BLaER1 (cell line): Measurements from ENCODE around the gene ZNF217.
"Not testable (repeated sequence)": the region's sequence is repeated elsewhere in the genome, so short reads cannot be mapped to it uniquely, and the experiment has no call there.

Experiments
- H3K27ac ChIP-seq: shearing (Covaris generic); formaldehyde crosslinking; 2 replicates; pipeline ENCODE4 v1.8.1; 2022
- H3K27me3 ChIP-seq: shearing (Covaris generic); formaldehyde crosslinking; 2 replicates; pipeline ENCODE4 v1.8.1; 2022
- H3K36me3 ChIP-seq: shearing (Covaris generic); formaldehyde crosslinking; 2 replicates; pipeline ENCODE4 v1.8.1; 2022
- H3K4me1 ChIP-seq: shearing (Covaris generic); formaldehyde crosslinking; 2 replicates; pipeline ENCODE4 v1.8.1; 2022
- H3K4me2 ChIP-seq: shearing (Covaris generic); formaldehyde crosslinking; 2 replicates; pipeline ENCODE4 v1.8.1; 2022
- H3K4me3 ChIP-seq: shearing (Covaris generic); formaldehyde crosslinking; 2 replicates; pipeline ENCODE4 v1.8.1; 2022
- H3K9ac ChIP-seq: shearing (Covaris generic); formaldehyde crosslinking; 2 replicates; pipeline ENCODE4 v1.8.1; 2022
- H3K9me3 ChIP-seq: shearing (Covaris generic); formaldehyde crosslinking; 2 replicates; pipeline ENCODE4 v1.8.1; 2022
- H4K20me1 ChIP-seq: shearing (Covaris generic); formaldehyde crosslinking; 2 replicates; pipeline ENCODE4 v1.8.1; 2022
- Cebpa-rat ChIP-seq: shearing (Covaris generic); IDR thresholded peaks from 2 replicates; pipeline ENCODE4 v1.8.1; 2022

The ZNF217 gene

GRCh38 chr20:53590122-53590521, 3.5 kb downstream of the ZNF217 start:
- H3K4me1 ChIP-seq, result peaks cover 24% of the 10 kb centered on the region

DNA sequence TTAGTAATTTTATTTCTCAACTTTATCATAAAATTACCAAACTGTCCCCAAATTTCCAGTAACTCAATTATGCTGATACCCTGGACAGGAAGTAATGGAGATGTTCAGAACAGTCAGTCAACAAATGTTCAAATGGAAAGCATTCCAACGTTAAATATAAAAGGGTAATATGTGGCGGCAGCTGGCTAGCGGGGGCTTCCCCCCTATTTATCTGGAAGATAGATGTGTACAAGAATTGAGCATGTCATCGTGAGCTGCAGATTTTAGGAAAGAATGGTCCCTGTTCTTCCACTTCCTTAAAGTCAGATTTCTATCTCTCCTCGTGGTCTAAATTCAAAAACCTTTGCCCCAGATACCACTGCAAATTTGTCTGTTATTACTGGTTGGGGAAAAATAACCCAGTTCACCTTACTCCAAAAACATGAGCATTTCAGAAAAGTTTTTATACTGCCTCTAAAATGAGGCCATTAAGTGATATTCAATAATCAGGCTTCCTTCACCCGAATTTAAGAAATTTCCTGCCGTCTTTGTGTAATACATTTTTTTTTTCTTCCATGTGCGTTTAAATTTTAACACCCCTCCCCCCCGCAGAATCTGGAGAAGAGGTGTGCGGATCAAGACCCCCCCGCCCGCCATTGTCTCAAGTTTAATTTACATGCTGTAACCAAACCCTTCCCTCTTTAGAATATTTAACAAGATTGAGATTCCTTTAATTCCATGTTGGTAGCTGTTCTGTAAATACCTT, 4.1 kb downstream of the ZNF217 start:
- H3K4me3 ChIP-seq, result peak overlapping the region; percentile 96
- not testable (repeated sequence) for H3K36me3 ChIP-seq
- H3K27ac ChIP-seq, result peak overlapping the region; percentile 98

More at GRCh38 chr20:53590122-53590521, 3.5 kb downstream of the ZNF217 start:
- Histone ChIP-seq H3K27ac (peak overlapping the region; percentile 98), H3K9ac (peak overlapping the region; percentile 98), H3K4me3 (peak overlapping the region; percentile 96), H3K4me2 (peak overlapping the region; percentile 94)
- not testable (repeated sequence) for H4K20me1 ChIP-seq, H3K36me3 ChIP-seq, H3K27me3 ChIP-seq, H3K9me3 ChIP-seq

GRCh38 chr20:53587157-53587703, 6.4 kb downstream of the ZNF217 start:
- not testable (repeated sequence) for H4K20me1 ChIP-seq, H3K9me3 ChIP-seq, H3K27me3 ChIP-seq, H3K36me3 ChIP-seq
- 0 out of 2 replicates have a peak overlapping the region, but pooled peaks have one; percentile 77 for H3K9ac ChIP-seq
- H3K4me2 ChIP-seq, result peak overlapping the region; percentile 93
- peaks cover 44% of the 10 kb centered on the region for H3K4me1 ChIP-seq
- peak overlapping the region; percentile 92 for H3K27ac ChIP-seq
- 0 out of 2 replicates have a peak overlapping the region, but pooled peaks have one; percentile 11 for H3K4me3 ChIP-seq

More for the DNA sequence above, 4.1 kb downstream of the ZNF217 start:
- H3K27me3 ChIP-seq, H4K20me1 ChIP-seq, H3K9me3 ChIP-seq: not testable (repeated sequence)
- Histone ChIP-seq H3K4me2 (peak overlapping the region; percentile 94), H3K4me1 (peaks cover 29% of the 10 kb centered on the region), H3K9ac (peak overlapping the region; percentile 98)

DNA sequence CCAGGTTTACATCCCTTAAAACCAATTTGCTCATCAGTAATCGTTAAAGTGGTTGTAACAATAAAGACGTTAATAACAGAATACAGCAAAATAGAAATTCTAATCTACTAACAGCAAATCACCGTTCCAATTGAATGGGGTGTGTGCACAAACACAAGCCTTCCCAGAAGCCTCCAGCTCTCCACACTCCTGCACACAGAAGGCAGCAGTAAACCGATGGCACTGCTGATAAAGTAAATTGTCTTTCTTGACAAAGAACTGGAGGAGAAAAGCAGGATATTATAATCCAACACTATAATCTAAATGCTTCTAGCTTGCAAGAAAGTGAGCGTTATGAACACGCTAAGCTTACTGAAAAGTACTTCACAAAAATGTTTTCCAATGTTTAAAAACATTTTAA, 7.0 kb downstream of the ZNF217 start:
- Histone ChIP-seq H4K20me1 (peaks cover 5% of the 10 kb centered on the region), H3K27ac (peak overlapping the region; percentile 92), H3K27me3 (no peaks in the 10 kb centered on the region), H3K4me1 (peaks cover 48% of the 10 kb centered on the region), H3K4me3 (peak overlapping the region; percentile 11; the same call in 1 of the 2 replicates), H3K9me3 (no peaks in the 10 kb centered on the region), H3K4me2 (peak overlapping the region; percentile 93), H3K36me3 (peaks cover 13% of the 10 kb centered on the region), H3K9ac (peak overlapping the region; percentile 77)
- no peak for TF ChIP-seq Cebpa-rat

GRCh38 chr20:53585910-53586309, 7.7 kb downstream of the ZNF217 start:
- Histone ChIP-seq H3K4me1 (peaks cover 55% of the 10 kb centered on the region), H3K4me3 (peak overlapping the region; percentile 18; the same call in 1 of the 2 replicates), H4K20me1 (peaks cover 12% of the 10 kb centered on the region), H3K36me3 (peaks cover 20% of the 10 kb centered on the region), H3K27ac (peak overlapping the region; percentile 92), H3K9ac (peak overlapping the region; percentile 77), H3K4me2 (peak overlapping the region; percentile 93)
- not testable (repeated sequence) for H3K9me3 ChIP-seq, H3K27me3 ChIP-seq

DNA sequence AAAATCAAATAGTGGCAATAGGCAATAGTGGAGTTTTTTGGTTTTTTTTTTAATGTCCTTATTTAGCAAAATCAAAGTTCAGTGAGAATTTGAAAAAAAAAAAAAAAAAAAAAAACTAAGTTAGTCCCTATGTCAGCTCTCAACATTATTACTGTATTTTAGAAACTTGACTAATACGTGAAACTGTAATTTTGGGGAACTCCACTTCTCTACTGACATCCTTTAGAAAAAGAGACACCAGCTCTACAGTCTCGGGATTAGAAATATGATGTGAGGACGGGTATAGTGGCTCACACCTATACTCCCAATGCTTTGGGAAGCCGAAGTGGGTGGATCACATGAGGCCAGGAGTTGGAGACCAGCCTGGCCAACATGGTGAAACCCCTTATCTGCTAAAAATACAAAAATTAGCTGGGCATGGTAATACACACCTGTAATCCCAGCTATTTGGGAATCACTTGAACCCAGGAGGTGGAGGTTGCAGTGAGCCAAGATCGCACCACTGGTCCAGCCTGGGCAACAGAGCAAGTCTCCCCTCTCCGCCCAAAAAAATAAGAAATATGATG, 8.6 kb downstream of the ZNF217 start:
- peaks cover 20% of the 10 kb centered on the region for H4K20me1 ChIP-seq
- H3K9ac ChIP-seq, result peak overlapping the region; percentile 94
- H3K27ac ChIP-seq, result peak overlapping the region; percentile 92
- H3K9me3 ChIP-seq, H3K4me3 ChIP-seq, H3K27me3 ChIP-seq: not testable (repeated sequence)
- peak overlapping the region; percentile 93 for H3K4me2 ChIP-seq
- H3K4me1 ChIP-seq, result peaks cover 61% of the 10 kb centered on the region
- H3K36me3 ChIP-seq, result peaks cover 29% of the 10 kb centered on the region

DNA sequence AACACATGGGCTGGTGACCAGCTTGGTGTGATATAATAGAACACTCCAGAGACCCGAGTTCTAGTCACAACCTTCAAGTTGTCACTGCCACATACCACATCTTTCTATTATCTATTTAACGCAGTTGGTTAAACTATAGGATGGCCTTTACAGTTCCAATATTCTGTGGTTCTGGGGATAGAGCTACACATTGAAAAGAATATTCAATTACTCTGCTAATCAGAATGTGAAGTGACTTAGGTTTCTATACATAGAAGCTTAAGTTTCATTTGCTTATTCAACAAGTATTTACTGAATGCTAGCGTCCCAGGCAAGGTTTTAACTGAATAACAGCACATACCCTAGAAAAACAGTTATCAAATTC, 9.1 kb downstream of the ZNF217 start:
- Histone ChIP-seq H3K36me3 (peaks cover 34% of the 10 kb centered on the region), H3K9ac (peak overlapping the region; percentile 94; the same call in 1 of the 2 replicates), H3K4me1 (peaks cover 61% of the 10 kb centered on the region), H3K4me2 (peak overlapping the region; percentile 93), H3K27ac (peak overlapping the region; percentile 92), H4K20me1 (peaks cover 26% of the 10 kb centered on the region)
- H3K27me3 ChIP-seq, H3K9me3 ChIP-seq, H3K4me3 ChIP-seq: not testable (repeated sequence)

DNA sequence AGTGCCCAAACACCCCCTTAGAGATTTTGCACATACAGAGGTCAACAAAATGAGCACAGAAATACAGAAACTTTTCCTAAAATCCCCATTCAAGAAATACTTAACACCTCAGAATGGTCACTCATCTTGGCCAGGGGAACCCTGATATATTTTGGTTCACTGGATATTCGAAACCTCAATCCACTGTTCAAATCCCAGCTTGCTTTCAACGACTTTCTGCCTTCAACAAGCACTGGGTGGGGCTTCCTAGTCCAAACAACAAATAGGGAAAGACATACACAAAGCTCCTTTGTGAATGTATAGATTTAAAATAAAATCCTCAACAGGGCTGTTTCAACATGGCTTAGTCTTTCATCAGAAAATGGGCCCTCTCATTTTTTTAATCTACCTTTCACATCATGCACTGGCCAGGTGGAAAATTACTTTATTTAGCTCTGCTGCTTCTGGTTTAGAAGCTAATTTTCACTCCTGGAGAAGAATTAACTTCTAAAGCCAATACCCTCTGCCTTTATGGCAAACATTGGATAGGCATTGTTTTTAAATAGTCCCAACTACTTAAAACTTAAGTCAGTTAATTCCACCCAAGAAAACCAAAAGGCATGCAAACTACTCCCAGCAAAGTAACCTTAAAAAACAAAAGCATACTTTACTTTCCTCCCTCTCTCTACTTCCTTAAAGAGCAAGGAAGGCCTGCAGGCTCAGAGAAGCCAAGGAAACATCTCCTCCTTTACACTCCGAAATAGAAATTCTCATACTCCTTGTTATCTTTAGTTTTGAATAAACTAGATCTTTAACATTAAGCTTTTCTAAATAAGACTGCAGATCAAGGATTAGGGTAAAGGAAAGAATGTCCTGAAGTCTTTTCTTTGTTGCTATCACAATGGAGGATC, 9.7 kb downstream of the ZNF217 start:
- peaks cover 36% of the 10 kb centered on the region for H3K36me3 ChIP-seq
- H4K20me1 ChIP-seq, result peaks cover 32% of the 10 kb centered on the region
- peak overlapping the region; percentile 92 for H3K27ac ChIP-seq
- not testable (repeated sequence) for H3K27me3 ChIP-seq, H3K9me3 ChIP-seq
- peaks cover 61% of the 10 kb centered on the region for H3K4me1 ChIP-seq
- peak overlapping the region; percentile 78 for H3K4me3 ChIP-seq
- peak overlapping the region; percentile 94; the same call in 1 of the 2 replicates for H3K9ac ChIP-seq
- peak overlapping the region; percentile 93 for H3K4me2 ChIP-seq

DNA sequence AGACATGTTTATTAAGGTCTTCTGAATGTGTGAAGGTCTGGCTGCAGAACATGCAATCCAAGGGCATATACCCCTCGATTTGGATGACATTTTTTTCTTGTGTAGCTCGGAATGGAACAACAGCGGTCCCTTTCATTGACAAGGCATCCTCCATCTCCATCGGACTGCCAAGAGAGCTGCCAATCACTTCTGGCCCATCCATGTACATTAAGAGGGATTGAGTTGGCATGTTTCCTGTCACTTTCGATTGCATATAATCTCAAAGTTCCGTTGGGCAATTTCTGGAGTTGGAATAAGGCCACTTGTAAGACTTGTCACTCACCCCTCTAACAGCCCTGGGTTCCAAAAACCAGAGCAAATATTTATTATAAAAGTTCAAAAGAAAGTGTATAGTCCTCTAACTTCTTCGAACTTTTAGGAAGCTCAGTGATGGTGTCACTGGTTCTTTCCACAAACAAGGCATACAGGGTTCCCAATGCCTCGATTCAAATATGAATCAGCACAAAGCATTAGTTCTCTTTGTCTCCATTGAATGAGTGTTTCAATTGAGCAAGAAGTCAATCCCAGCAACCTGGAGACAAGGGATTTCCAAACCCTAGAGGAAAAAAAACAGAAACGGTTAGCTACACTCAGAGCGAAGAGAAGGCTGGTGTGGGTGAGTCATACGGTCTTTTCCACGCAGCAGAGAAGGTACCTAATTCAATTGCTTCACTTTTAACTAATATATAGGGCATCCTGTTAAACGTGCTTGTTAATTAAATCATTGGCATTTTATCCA, 10.9 kb downstream of the ZNF217 start:
- H3K27ac ChIP-seq, result peak overlapping the region; percentile 92

More for the DNA sequence above, 10.9 kb downstream of the ZNF217 start:
- Histone ChIP-seq H3K36me3 (peaks cover 44% of the 10 kb centered on the region), H4K20me1 (peaks cover 43% of the 10 kb centered on the region), H3K4me2 (peak overlapping the region; percentile 93), H3K9me3 (no peaks in the 10 kb centered on the region), H3K4me3 (peak overlapping the region; percentile 78), H3K27me3 (no peaks in the 10 kb centered on the region), H3K9ac (peak overlapping the region; percentile 94), H3K4me1 (peaks cover 69% of the 10 kb centered on the region)
- no peak for TF ChIP-seq Cebpa-rat
